GM18517 (cell line): Measurements from ENCODE around the gene TRAFD1.
"Not testable (repeated sequence)": the region's sequence is repeated elsewhere in the genome, so short reads cannot be mapped to it uniquely, and the experiment has no call there.

Source experiments
- ATAC-seq: cut with Tn5 transposase; IDR thresholded peaks from one replicate; pipeline ENCODE4 v1.9.1; 2021; ENCODE audit warnings: mild to moderate bottlenecking, moderate library complexity; ENCODE audit not compliant: unreplicated experiment

The TRAFD1 gene

GRCh38 chr12:112158461-112159145 lies 33.2 kb downstream of the TRAFD1 start:
- ATAC-seq: not testable (repeated sequence)

- no peak for ATAC-seq
Observed at GRCh38 chr12:112159146-112159541, 33.8 kb downstream of the TRAFD1 start.

DNA sequence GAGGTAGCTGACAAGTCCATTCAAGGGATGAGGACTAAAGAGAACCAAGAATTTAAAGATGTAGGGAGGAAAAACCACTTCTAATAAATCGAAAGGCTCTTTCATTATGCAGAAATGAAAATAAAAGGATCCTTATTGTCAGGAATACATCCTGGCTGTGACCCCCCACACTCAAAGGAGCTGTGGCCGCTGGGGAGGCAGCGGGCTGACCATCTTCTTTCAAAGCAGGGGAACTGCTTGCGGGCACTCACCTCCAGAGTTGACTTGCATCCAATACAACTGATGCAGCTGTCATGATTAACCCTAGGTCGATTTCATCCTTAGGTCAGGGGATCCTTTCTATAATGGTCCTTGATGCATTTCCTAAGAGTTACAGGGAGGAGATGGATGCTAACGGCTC lies 35.3 kb downstream of the TRAFD1 start:
- no peak for ATAC-seq

- ATAC-seq: no peak
Observed at GRCh38 chr12:112161711-112162110, 36.4 kb downstream of the TRAFD1 start.

GRCh38 chr12:112162241-112162790 lies 37.0 kb downstream of the TRAFD1 start:
- ATAC-seq: no peak

DNA sequence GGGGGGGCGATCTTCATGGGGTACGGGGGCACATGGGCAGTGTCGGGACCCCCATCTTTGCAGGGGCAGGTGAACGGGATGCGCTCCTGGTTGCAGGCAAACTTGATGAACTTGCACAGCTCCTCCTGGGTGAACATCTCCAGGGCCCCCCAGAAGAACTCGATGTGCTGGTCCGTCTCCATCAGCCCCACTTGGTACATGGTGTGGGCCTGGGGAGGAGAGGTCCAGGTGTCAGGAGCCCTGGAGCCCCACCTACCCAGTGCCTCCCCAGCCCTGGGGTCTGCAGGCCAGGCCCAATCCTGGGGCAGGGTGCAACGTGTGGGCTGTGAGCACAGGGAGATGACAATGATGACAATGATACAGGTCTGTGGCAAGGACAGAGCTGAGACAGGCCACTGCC lies 37.7 kb downstream of the TRAFD1 start:
- ATAC-seq: no peak

DNA sequence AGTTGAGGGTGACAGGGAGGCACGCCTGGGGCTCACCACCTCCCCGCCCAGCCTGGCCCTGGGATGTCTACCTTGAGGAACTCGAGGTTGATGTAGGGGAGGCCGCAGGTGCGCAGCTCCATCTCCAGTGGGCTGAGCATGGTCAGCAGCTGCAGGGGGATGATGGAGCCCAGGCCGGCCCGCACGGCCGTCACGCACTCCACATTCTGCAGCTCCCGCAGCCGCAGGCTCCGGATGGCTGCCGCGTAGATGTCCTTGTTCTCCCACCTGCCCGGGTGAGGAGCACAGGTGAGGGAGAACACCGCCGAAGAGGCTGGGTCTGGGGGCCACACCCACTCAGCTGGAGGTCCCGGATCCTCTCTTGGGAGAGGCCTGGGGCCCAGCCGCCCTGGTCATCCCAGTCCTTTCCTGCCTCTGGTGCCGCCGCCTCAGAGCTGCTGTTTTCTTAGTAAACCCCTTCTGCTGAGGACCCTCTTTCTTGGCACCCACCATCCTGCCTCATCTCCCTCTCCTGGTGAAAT lies 38.2 kb downstream of the TRAFD1 start:
- ATAC-seq: no peak

DNA sequence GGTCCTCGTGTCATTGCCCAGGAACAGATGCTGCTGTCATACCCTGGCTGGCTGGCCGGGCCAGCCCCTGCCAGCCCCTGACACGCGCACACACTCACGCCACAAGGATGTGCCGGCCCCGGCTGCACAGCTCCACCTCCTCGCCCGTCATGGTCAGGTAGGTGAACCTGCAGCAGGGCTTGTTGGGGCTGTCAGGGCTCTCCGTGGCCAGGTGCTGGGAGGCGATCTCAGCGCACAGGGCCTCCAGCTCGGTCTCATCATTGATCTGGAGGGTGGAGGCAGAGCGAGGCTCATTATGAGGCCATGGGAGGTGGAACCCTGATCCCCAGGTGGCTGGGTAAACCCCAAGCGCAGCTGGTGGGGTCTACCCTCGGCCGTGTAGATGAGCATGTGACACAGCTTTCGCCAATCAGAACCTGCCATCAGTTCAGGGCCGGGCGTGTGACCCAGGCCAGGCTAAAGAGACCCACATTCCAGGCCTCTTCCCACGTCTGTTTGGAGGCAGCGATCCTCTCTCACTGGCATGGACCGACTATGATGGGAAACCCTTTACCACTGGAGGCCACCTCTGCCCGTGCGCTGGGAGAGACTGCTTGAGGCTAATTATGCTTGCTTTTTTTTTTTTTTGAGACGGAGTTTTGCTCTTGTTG lies 38.8 kb downstream of the TRAFD1 start:
- ATAC-seq: no peak

DNA sequence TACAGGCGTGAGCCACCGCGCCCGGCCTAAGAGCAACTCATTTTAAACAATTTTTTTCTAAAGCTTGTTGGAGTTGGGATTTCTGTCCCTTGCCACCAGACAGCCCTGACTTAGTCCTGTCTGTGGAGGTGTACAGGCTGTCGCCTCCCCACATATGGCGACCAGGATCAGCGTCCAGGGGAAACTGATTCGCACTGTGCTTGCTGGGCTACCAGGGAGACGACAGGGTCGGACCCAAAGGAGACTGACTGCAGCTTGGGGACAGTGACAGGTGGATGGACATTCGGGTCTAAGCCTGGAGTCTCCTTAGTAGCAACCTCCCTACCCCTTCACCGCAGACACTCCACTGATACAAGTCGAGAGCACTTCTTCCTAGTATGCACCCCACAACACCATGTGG lies 40.3 kb downstream of the TRAFD1 start:
- no peak for ATAC-seq

DNA sequence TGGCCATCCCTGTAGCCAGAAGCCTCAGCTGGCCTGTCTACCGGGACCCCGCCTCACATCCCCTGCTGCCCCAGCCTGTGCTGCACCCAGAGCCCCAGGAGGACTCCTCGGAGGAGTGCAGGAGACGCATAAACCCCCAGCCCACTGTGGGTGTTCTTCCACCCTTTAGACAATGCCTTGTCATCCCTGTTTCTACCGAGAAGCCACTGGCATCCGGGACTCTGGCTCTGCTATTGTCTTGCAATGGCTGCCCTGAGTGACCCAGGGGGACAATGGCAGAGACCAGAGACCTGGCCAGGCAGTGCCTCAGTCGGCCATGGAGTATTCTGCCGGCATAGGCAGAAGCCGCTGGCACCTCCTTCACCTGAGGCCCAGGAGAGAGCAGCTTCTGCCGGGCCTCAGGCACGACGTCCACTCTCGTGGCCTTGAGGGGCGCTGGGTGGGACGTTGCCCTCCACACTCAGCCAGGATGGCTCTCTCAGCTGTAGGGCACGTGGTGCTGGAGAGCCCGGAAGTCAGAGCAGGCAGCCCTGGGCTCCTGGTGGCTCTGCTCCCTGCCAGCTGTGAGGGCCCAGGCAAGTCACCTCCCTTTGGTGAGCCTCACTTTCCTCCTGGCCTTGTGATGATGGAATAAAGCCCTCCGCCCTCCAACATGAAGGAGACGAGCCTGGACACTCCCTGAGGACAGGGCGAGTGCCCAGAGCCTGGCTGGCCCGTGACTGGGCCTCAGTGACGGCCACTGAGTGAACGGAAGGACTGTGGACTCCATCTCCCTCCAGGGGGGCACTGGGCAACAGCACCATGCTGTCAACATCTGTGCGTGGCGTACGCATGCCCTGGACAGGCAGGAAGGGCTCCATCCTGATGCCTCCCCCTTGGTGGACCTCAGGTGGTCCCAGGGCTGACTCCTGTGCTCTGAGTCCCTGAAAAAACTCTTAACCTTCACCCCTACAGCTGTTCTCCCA lies 41.0 kb downstream of the TRAFD1 start:
- ATAC-seq: no peak

DNA sequence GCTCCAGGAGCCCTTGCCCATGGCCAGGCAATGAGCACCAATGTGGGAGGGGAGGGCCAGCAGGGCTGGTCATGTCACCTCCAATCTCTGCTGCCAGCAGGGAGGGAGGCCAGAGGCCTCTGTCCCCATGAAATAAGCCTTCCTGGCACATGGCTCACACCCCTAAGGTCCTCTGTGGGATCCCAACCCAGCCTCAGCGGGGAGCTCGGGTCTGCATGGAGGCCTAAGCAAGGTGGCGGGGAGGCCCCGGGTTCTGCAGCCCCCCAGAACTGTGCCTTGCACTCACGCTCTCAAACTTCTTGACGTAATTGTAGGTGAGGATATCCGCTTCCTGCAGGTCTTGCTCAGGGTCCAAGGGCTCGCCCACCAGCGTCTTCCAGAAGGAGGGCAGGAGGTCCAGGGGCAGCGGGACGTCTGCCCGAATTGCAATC lies 41.7 kb downstream of the TRAFD1 start:
- ATAC-seq: no peak

- no peak for ATAC-seq
Observed at GRCh38 chr12:112167718-112168525, 42.6 kb downstream of the TRAFD1 start.

- ATAC-seq: no peak
Observed at GRCh38 chr12:112168561-112168971, 43.2 kb downstream of the TRAFD1 start.

DNA sequence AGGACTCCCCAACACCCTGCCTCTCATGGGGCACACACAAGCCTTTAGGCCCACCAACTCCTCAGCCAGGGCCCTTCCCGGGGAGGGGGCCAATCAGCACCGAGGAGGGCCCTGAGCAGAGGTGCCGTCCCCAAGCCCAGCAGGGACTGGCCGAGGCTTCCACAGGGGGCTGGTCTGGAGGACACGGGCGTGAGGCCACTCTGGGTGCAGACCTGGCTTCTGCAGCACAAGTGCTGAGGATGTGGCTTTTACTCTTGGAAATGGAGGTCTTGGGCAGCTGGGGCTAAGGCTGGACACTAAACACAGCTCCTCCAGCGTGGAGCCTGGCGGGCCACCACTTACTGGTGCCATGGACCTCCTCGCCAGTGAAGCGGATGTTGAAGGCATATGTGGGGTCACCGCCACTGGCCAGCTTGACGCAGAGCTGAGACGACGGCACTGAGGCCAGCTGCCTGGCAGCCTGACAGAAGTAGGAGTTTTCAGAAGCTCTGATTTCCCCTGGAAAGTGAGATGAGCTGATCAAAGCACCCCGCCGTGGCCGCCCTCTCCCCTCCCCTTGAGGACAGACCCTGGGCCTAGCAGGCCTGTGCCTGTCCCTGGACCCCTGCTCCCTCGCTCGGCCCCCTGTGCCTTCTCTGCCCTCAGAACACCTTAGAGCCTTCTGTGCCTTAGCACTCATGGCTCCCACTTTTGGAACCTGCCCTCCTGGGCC lies 44.0 kb downstream of the TRAFD1 start:
- ATAC-seq: no peak

DNA sequence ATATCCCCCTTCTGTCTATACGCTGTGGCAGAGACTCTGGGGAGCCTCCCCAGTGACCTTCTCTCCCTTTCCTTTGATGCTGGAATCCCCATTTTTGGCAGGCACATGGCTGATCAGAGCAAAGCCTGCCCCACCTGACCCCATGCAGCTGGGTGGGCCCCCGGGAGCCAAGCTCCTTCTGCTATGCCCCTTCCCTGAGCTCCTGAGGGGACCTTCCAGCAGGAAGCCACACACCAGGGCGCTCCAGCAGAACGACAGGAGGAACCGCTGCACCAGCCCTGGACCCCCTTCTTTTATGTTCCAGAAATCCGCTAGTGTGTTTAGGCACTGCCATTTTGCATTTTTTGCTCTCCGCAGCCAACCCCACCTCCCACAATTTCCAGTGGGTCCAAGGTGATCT lies 44.6 kb downstream of the TRAFD1 start:
- no peak for ATAC-seq

DNA sequence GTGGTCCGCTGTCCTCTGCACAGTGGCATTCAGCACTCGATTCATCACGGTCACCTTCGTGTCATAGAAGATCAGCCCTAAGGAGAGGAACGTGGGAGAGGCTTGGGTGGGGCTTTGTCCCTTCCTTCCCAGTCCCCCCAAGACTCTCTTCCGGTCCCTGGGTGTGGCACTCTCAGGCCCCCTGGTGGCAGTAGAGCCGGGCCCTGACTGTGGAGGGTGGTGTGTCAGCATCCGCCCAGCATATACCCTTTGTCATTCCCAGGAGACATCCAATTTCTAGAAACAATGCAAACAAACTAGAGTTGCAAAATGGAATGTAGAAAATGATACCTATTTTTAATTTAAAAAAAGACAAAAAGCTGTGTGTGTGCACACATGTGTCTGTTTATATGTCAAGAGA lies 45.0 kb downstream of the TRAFD1 start:
- ATAC-seq: no peak

GRCh38 chr12:112170971-112171596 lies 45.7 kb downstream of the TRAFD1 start:
- no peak for ATAC-seq

- no peak for ATAC-seq
Observed at GRCh38 chr12:112172556-112173324, 47.4 kb downstream of the TRAFD1 start.
